Measurements from ENCODE around the gene BRCC3.

Gene BRCC3

DNA sequence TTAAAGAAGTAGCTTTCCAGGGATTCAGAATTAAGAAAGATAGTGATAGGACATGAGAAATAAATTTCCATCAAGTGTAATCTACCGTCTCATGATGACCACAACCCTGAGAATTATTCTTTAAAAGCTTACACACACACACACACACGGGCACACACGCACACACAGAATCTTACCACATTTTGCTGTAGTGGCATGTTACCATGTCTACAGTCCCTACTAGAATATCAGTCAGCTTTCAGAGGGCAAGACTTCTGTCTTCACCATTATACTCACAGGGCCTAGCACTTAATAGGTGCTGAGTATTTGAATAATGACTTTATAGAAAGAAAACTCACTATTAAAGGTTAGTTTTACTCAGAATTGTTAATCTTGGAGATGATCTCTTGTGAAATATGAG is 15.8 kb upstream of the BRCC3 start:
- Histone ChIP-seq H3K4me1 (no peaks in the 10 kb centered on the region), H3K4me3 (ENCODE audit: low read depth, low read length) (no peak overlapping the region), H3K27me3 (no peaks in the 10 kb centered on the region), H3K9me3 (no peaks in the 10 kb centered on the region), H3K36me3 (peaks cover 3% of the 10 kb centered on the region; the same call in 1 of the 2 replicates)
- TF ChIP-seq, protein P1, sequence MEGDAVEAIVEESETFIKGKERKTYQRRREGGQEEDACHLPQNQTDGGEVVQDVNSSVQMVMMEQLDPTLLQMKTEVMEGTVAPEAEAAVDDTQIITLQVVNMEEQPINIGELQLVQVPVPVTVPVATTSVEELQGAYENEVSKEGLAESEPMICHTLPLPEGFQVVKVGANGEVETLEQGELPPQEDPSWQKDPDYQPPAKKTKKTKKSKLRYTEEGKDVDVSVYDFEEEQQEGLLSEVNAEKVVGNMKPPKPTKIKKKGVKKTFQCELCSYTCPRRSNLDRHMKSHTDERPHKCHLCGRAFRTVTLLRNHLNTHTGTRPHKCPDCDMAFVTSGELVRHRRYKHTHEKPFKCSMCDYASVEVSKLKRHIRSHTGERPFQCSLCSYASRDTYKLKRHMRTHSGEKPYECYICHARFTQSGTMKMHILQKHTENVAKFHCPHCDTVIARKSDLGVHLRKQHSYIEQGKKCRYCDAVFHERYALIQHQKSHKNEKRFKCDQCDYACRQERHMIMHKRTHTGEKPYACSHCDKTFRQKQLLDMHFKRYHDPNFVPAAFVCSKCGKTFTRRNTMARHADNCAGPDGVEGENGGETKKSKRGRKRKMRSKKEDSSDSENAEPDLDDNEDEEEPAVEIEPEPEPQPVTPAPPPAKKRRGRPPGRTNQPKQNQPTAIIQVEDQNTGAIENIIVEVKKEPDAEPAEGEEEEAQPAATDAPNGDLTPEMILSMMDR (IDR thresholded peaks at IDR 0.05; ENCODE audit: low read depth, low read length) = no peak
- no peak for DNase-seq

DNA sequence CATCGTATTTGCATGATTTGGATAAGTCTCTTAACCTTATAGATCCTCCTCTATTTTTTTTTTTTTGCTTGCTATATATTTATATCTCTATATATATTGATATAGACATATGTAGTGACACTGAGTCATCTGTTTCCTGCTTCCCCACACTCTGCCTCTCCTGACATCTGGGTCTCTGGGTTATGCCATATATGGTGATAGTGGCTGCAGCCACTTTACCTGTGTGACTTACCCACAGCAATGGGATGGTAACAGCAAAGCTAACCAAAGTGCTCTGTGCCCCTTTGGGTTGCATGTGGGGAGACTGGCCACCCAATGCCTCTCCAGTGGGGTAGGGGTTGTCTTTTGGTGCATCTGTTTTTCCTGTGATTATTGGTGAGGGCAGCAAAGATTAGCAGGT is 14.8 kb upstream of the BRCC3 start:
- Histone ChIP-seq H3K27me3 (no peaks in the 10 kb centered on the region), H3K36me3 (peaks cover 3% of the 10 kb centered on the region; the same call in 1 of the 2 replicates), H3K4me1 (no peaks in the 10 kb centered on the region), H3K4me3 (ENCODE audit: low read depth, low read length) (no peak overlapping the region), H3K9me3 (no peaks in the 10 kb centered on the region)
- TF ChIP-seq, protein P1 (IDR thresholded peaks at IDR 0.05; ENCODE audit: low read depth, low read length) = no peak
- no peak for DNase-seq

DNA sequence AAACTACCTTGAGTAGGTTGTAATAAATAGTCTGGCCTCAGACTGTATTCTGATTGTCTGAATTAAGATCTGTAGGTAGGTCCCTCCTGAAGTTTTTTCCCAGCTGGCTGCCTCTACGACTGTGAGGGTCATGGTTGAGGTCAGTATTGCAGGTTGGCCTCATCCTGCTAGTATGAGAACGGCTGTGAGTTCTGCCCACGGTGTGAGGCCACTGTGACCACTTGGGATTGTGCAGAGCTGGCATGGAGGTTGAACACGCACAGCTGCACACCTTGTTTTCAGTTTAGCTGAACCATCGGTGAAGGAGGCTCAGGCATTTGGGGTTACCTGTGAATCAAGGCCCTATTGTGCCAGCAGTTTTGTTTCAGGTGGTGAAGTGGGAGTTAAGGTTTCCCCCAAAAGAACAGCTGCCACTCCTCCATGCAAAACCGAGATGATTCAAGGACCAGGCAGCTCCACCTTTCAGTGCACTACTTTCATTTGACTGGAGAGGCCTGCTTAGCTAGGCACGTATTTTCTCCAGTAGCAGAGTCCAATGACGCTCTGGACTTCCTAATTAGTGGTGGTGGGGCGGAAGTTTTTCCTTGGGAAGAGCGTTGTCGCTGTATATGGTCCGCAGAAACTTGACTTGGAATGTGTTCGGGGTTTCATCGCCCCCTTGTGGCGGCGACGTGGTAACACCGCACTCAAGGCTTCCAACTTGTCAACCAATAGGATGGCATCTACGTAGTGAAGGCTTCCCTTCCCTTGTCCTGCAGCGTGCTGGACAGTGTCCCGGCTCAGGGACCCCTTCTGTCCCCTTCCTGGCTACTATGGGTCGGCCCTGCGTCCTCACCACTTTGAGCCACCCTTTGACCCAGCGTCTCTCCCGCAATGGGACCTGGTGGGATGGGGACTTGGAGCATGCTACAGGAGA is 14.2 kb upstream of the BRCC3 start:
- peak; percentile 56 for DNase-seq
- Histone ChIP-seq H3K36me3 (no peaks in the 10 kb centered on the region; the same call in 1 of the 2 replicates), H3K4me3 (ENCODE audit: low read depth, low read length) (peak overlapping the region; percentile 35), H3K4me1 (no peaks in the 10 kb centered on the region), H3K9me3 (no peaks in the 10 kb centered on the region), H3K27me3 (no peaks in the 10 kb centered on the region)
- TF ChIP-seq, protein P1 (IDR thresholded peaks at IDR 0.05; ENCODE audit: low read depth, low read length) = peak; percentile 72

DNA sequence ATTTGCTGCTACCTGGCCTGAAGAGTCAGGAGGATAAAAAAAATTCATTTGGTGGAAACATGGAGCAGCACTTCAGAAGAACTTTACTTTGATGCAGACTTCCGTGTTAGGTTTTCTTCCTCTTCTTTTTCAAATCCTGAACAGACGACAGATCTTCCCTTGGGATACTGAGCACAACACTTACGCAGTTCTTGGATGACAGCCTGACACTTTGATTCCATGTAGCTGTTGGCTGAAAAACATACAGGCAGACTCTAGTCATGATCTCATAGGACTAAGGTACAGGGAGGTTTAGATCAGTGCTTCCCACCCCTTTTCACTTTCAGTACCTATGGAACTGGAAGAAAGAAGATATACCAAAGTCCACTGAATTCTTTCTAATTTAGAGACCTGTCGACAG is 9.5 kb upstream of the BRCC3 start:
- DNase-seq = no peak
- H3K36me3 ChIP-seq = no peaks in the 10 kb centered on the region
- no peaks in the 10 kb centered on the region for H3K4me1 ChIP-seq
- H3K27me3 ChIP-seq = no peaks in the 10 kb centered on the region
- H3K9me3 ChIP-seq = no peaks in the 10 kb centered on the region
- TF ChIP-seq, protein P1 (IDR thresholded peaks at IDR 0.05; ENCODE audit: low read depth, low read length) = no peak
- no peak overlapping the region for H3K4me3 ChIP-seq (ENCODE audit: low read depth, low read length)

DNA sequence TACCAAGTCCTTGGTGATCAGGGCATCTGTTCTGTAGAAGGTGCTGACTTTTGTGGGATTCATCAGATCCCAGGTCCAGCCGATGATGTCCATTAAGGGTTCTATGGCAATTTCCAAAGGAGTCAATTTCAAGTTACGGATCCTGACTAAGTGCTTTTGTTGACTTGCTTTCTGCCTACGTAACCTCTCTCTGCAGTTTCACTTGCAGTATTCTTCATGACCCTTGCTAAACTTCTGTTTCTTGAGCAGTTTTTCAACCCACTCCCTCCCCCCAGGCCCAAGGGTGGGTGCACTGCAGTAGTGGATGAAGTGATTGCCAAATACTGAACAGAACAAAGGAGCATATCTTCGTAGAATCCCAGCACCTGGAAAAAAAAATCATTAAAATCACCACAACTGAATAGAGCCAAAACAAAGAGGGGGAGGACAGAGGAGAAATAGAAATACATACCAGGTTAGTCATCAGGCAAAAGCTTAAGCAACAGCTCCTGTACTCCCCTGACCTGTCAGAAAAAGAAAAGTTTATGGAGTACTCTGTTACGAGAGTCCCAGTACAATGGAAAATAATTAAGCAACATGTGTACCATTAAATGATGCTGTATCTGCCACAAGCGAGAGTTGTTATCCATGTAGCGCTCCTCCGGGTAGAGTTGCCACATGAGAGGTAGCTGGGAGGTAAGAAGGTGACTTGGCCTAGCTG is 6.1 kb upstream of the BRCC3 start:
- no peaks in the 10 kb centered on the region for H3K9me3 ChIP-seq
- TF ChIP-seq, protein P1 (IDR thresholded peaks at IDR 0.05; ENCODE audit: low read depth, low read length) = no peak
- no peak for DNase-seq
- H3K4me1 ChIP-seq = no peaks in the 10 kb centered on the region
- H3K4me3 ChIP-seq (ENCODE audit: low read depth, low read length) = no peak overlapping the region
- no peaks in the 10 kb centered on the region for H3K27me3 ChIP-seq
- H3K36me3 ChIP-seq = no peaks in the 10 kb centered on the region

DNA sequence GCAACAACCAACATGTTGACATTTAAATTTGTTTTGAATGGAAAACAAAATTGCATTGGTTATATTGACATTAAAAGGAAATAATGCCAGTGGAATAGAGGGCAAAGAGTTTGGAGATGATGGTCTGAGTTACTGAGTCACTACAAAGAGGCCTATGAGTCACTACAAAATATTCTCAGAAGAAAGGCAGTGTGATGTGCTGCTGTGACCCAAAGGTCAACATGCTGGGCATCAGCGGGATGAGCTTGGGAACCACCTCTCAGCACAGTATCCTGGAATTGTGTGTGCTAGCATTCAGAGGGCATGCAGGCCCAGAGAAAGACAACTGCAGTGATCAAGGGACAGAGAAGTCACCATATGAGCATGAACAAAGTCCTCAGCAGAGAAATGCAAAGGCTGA is 3.1 kb upstream of the BRCC3 start:
- no peaks in the 10 kb centered on the region for H3K4me1 ChIP-seq
- H3K4me3 ChIP-seq (ENCODE audit: low read depth, low read length) = no peak overlapping the region
- no peaks in the 10 kb centered on the region for H3K27me3 ChIP-seq
- no peak for DNase-seq
- H3K36me3 ChIP-seq = no peaks in the 10 kb centered on the region
- H3K9me3 ChIP-seq = no peaks in the 10 kb centered on the region
- TF ChIP-seq, protein P1 (IDR thresholded peaks at IDR 0.05; ENCODE audit: low read depth, low read length) = no peak
